Liver (tissue), 9 donors: ENCODE measurements around the gene USP30. TPM values are rescaled to one million over a fixed set of nuclear protein-coding genes. Genes with fewer than 3 reads are reported as not detected.

Experiments
- DNase-seq: peaks from one replicate; pipeline ENCODE4 v3.0.0-alpha.2; 2017; ENCODE audit warnings: low spot score
- H3K27ac ChIP-seq, 2 donors: one replicate each; pipeline ENCODE4 v1.7.0; 2013; ENCODE audit warnings: inconsistent platforms in 2 of 2, low read length in 2 of 2, control low read depth in 1 of 2, low read depth in 1 of 2, mild to moderate bottlenecking in 1 of 2
- H3K27me3 ChIP-seq, 4 donors: one replicate each; pipeline versions ENCODE4 v1.6.1 to v1.7.0; 2013; ENCODE audit warnings: low read length in 3 of 4, inconsistent platforms in 1 of 4, mild to moderate bottlenecking in 1 of 4, moderate library complexity in 1 of 4; ENCODE audit not compliant: control insufficient read depth in 4 of 4, insufficient read depth in 4 of 4
- H3K36me3 ChIP-seq, 4 donors: one replicate each; pipeline versions ENCODE4 v1.6.1 to v1.7.0; 2013; ENCODE audit warnings: low read length in 3 of 4, mild to moderate bottlenecking in 3 of 4, low read depth in 1 of 4, moderate library complexity in 1 of 4; ENCODE audit not compliant: control insufficient read depth in 4 of 4, insufficient read depth in 3 of 4
- H3K4me1 ChIP-seq, 4 donors: one replicate each; pipeline versions ENCODE4 v1.6.1 to v1.7.0; 2013; ENCODE audit warnings: low read length in 3 of 4, mild to moderate bottlenecking in 3 of 4, moderate library complexity in 1 of 4; ENCODE audit not compliant: control insufficient read depth in 4 of 4, insufficient read depth in 4 of 4
- H3K4me3 ChIP-seq, 3 donors: one replicate each; pipeline versions ENCODE4 v1.6.1 to v1.7.0; 2013; ENCODE audit warnings: low read length in 3 of 3, control low read depth in 1 of 3, low read depth in 1 of 3, mild to moderate bottlenecking in 1 of 3
- H3K9ac ChIP-seq, 2 donors: one replicate each; pipeline ENCODE4 v1.7.0; 2013; ENCODE audit warnings: low read length in 2 of 2, mild to moderate bottlenecking in 2 of 2, moderate library complexity in 2 of 2, control low read depth in 1 of 2, low read depth in 1 of 2
- H3K9me3 ChIP-seq, 4 donors: one replicate each; pipeline versions ENCODE4 v1.6.1 to v1.7.0; 2013; ENCODE audit warnings: low read length in 3 of 4; ENCODE audit not compliant: control insufficient read depth in 4 of 4
- CTCF ChIP-seq: fragments of 150-350 bp; IDR thresholded peaks from 2 replicates; pipeline ENCODE4 v1.5.1; 2017; ENCODE audit warnings: improper control_type of control experiment, low read depth, low read length; ENCODE audit not compliant: missing input control
- FOXA1 ChIP-seq: IDR thresholded peaks from 2 replicates; pipeline ENCODE4 v1.6.1; 2016; ENCODE audit warnings: antibody characterized with exemption
- FOXA2 ChIP-seq: IDR thresholded peaks from 2 replicates; pipeline ENCODE4 v1.6.1; 2016; ENCODE audit warnings: antibody characterized with exemption
- GABPA ChIP-seq, 2 donors: IDR thresholded peaks in 1 of 2; conservative IDR thresholded peaks in 1 of 2; 2 replicates each; pipeline ENCODE4 v1.6.1; 2016; ENCODE audit warnings: antibody characterized with exemption in 2 of 2, mild to moderate bottlenecking in 1 of 2, moderate library complexity in 1 of 2
- HNF4A ChIP-seq, 2 donors: conservative IDR thresholded peaks; 2 replicates each; pipeline ENCODE4 v1.6.1; 2016; ENCODE audit warnings: antibody characterized with exemption in 2 of 2, mild to moderate bottlenecking in 2 of 2
- HNF4G ChIP-seq: IDR thresholded peaks from 2 replicates; pipeline ENCODE4 v1.6.1; 2016; ENCODE audit warnings: antibody characterized with exemption
- JUND ChIP-seq, 2 donors: IDR thresholded peaks; 2 replicates each; pipeline ENCODE4 v1.6.1; 2016; ENCODE audit warnings: antibody characterized with exemption in 2 of 2
- MAX ChIP-seq: IDR thresholded peaks from 2 replicates; pipeline ENCODE4 v1.6.1; 2016; ENCODE audit warnings: antibody characterized with exemption
- NR2F2 ChIP-seq: IDR thresholded peaks from 2 replicates; pipeline ENCODE4 v1.6.1; 2016; ENCODE audit warnings: antibody characterized with exemption
- RAD21 ChIP-seq, 2 donors: IDR thresholded peaks; 2 replicates each; pipeline ENCODE4 v1.6.1; 2016; ENCODE audit warnings: antibody characterized with exemption in 2 of 2, mild to moderate bottlenecking in 2 of 2
- REST ChIP-seq: IDR thresholded peaks from 2 replicates; pipeline ENCODE4 v1.6.1; 2016; ENCODE audit warnings: antibody characterized with exemption, mild to moderate bottlenecking
- RXRA ChIP-seq, 2 donors: IDR thresholded peaks; 2 replicates each; pipeline ENCODE4 v1.6.1; 2017 to 2018; ENCODE audit warnings: antibody characterized with exemption in 2 of 2, mild to moderate bottlenecking in 1 of 2
- SP1 ChIP-seq: IDR thresholded peaks from 2 replicates; pipeline ENCODE4 v1.6.1; 2018; ENCODE audit warnings: antibody characterized with exemption, mild to moderate bottlenecking
- TAF1 ChIP-seq: conservative IDR thresholded peaks from 2 replicates; pipeline ENCODE4 v1.6.1; 2016; ENCODE audit warnings: antibody characterized with exemption, mild to moderate bottlenecking
- YY1 ChIP-seq: IDR thresholded peaks from 2 replicates; pipeline ENCODE4 v1.6.1; 2016; ENCODE audit warnings: antibody characterized with exemption, mild to moderate bottlenecking
- ZBTB33 ChIP-seq: IDR thresholded peaks from 2 replicates; pipeline ENCODE4 v1.6.1; 2016; ENCODE audit warnings: antibody characterized with exemption
- WGBS: extraction: QIAGEN DNeasy Blood & Tissue Kit; methylation state at CpG from one replicate; pipeline ENCODE4 v1.1.7; 2013; 5-methylcytosine and 5-hydroxymethylcytosine counted together
- polyA plus RNA-seq, 2 donors: library from polyadenylated mRNA; stranded (reverse) in 1 of 2; unstranded in 1 of 2; fragments of 200-250 nt in 1 of 2; fragments of >200 nt in 1 of 2; fragmentation: Nextera tagmentation in 1 of 2; extraction: Ambion mirVana in 1 of 2; gene quantifications; one replicate each; pipeline versions ENCODE4 v1.2.1 to v1.2.3, GENCODE V29; 2013 to 2015
- total RNA-seq, 2 donors: library from RNA; depleted of rRNA; stranded (reverse); fragments of >200 nt; gene quantifications; one replicate each; pipeline ENCODE4 v1.2.3, GENCODE V29; 2014
- TF ChIP-seq, protein P1 (sequence below): IDR thresholded peaks from 2 replicates; pipeline ENCODE4 v1.6.1; 2016; ENCODE audit warnings: antibody characterized with exemption
- donor health status: healthy.
- donor health status: healthy.
- donor health status: healthy.
- donor health status: healthy.
- donor health status: healthy.

Gene USP30
- total and polyA plus RNA-seq, 4 donors = 6.4 to 12.1 (median 9.4) TPM

GRCh38 chr12:109018296-109018695 is 34.1 kb upstream of the USP30 start:
- WGBS = 51% methylated on average over 4 of the region's 4 CpGs
- Histone ChIP-seq H3K27me3 (no peaks in the 10 kb centered on the region), H3K9ac (no peak overlapping the region), H3K4me1 (peaks cover 0 to 1% (median 0%) of the 10 kb centered on the region in 4 donors), H3K36me3 (no peaks in the 10 kb centered on the region), H3K27ac (no peak overlapping the region), H3K4me3 (no peak overlapping the region), H3K9me3 (no peaks in the 10 kb centered on the region)
- DNase-seq = no peak
- TF ChIP-seq FOXA1 (no peak), MAX (no peak), REST (no peak), FOXA2 (no peak), TAF1 (no peak), RAD21 (IDR thresholded peaks at IDR 0.05) (no peak), JUND (IDR thresholded peaks at IDR 0.05) (no peak), CTCF (no peak), GABPA (IDR thresholded peaks at IDR 0.05 in 1 of 2, conservative IDR thresholded peaks at IDR 0.05 in 1 of 2) (no peak), ZBTB33 (no peak), SP1 (no peak), NR2F2 (no peak), YY1 (no peak), HNF4G (no peak), RXRA (IDR thresholded peaks at IDR 0.05) (no peak), HNF4A (conservative IDR thresholded peaks at IDR 0.05) (no peak)
- TF ChIP-seq, protein P1, sequence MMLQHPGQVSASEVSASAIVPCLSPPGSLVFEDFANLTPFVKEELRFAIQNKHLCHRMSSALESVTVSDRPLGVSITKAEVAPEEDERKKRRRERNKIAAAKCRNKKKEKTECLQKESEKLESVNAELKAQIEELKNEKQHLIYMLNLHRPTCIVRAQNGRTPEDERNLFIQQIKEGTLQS = no peak
